ENCODE results near the gene MTMR10.

Gene MTMR10

GRCh38 chr15:31024979-31025378 lies 33.6 kb upstream of the MTMR10 start:
- H3K27me3 ChIP-seq (ENCODE audit: insufficient read depth, low read length), result no peaks in the 10 kb centered on the region
- no peaks in the 10 kb centered on the region for H3K36me3 ChIP-seq (ENCODE audit: insufficient read depth, low read depth, low read length)
- H3K9me3 ChIP-seq (ENCODE audit: insufficient read depth, low read depth, low read length), result no peaks in the 10 kb centered on the region
- no peak overlapping the region for H3K4me3 ChIP-seq (ENCODE audit: low read length)
- no peak overlapping the region for H3K9ac ChIP-seq (ENCODE audit: low read depth, low read length)
- H3K27ac ChIP-seq (ENCODE audit: low read length), result no peak overlapping the region
- peaks cover 9% of the 10 kb centered on the region; the same call in 1 of the 2 replicates for H3K4me1 ChIP-seq (ENCODE audit: insufficient read depth, low read length)

DNA sequence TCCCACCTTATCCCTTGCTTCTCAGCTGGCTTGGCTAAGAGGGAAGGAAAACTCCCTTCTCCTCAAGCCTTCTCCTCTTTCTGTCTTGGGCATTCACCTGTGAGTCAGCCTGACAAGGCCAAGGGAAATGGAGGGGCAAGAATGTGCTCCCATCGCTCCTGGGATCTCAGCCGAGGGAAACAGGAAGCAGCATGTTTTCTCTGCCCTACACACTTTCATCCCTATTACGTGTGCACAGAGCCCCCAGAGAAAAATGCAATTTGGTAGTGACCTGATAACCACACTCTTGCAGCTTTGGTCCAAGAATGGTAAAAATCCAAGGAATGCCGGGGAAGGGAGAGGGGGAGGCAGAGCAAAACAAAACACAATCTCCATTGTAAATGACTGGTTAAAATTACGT lies 32.9 kb upstream of the MTMR10 start:
- Histone ChIP-seq H3K4me1 (ENCODE audit: insufficient read depth, low read length) (peaks cover 9% of the 10 kb centered on the region; the same call in 1 of the 2 replicates), H3K27me3 (ENCODE audit: insufficient read depth, low read length) (no peaks in the 10 kb centered on the region), H3K9ac (ENCODE audit: low read depth, low read length) (no peak overlapping the region), H3K36me3 (ENCODE audit: insufficient read depth, low read depth, low read length) (no peaks in the 10 kb centered on the region), H3K4me3 (ENCODE audit: low read length) (0 out of 2 replicates have a peak overlapping the region, but pooled peaks have one; percentile 7), H3K9me3 (ENCODE audit: insufficient read depth, low read depth, low read length) (no peaks in the 10 kb centered on the region), H3K27ac (ENCODE audit: low read length) (no peak overlapping the region)

DNA sequence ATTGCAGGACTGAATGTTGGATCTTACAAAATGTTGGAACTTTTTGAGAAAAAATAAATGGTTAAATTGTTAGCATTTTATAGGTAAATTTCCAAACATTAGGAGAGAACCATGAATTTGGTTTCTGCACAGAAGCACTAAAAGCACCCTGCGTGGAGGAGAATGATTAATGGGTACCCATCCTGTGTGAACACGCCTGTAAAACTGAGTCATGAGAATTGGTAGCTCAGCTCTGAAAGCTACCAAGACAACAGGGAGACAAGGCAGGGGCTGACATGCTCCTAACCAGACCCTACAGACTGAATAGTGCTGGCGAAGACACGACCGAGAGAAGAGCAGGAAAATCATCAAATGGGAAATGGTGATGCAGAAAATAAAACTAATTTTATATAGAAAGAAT lies 32.4 kb upstream of the MTMR10 start:
- no peaks in the 10 kb centered on the region for H3K36me3 ChIP-seq (ENCODE audit: insufficient read depth, low read depth, low read length)
- H3K27me3 ChIP-seq (ENCODE audit: insufficient read depth, low read length), result no peaks in the 10 kb centered on the region
- H3K4me3 ChIP-seq (ENCODE audit: low read length), result no peak overlapping the region
- H3K9ac ChIP-seq (ENCODE audit: low read depth, low read length), result no peak overlapping the region
- H3K27ac ChIP-seq (ENCODE audit: low read length), result no peak overlapping the region
- H3K4me1 ChIP-seq (ENCODE audit: insufficient read depth, low read length), result peaks cover 9% of the 10 kb centered on the region; the same call in 1 of the 2 replicates
- no peaks in the 10 kb centered on the region for H3K9me3 ChIP-seq (ENCODE audit: insufficient read depth, low read depth, low read length)

DNA sequence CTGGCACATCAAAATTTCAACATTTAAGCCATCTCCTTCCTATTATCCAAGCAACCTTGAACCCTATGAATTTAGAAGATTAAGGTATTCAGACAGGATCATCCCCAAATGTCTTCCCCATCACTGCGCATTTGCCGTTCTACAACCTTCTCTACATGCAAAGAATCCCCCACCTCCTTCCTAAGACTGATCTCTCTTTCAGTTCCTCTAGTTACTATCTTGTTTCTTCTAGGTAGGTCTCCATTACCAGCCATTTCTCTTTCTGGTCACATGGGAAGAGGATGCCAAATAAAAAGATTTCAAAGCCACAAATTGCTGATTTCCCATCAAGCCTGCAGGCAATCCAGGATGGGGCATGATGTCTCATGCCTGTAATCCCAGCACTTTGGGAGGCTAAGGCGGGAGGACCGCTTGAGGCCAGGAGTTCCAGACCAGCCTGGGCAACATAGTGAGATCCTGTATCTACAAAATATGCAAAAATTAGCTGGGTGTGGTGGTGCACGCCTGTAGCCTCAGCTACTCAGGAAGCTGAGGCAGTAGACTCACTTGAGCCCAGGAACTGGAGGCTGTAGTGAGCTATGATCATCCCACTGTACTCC lies 29.7 kb upstream of the MTMR10 start:
- Histone ChIP-seq H3K9ac (ENCODE audit: low read depth, low read length) (no peak overlapping the region), H3K27me3 (ENCODE audit: insufficient read depth, low read length) (no peaks in the 10 kb centered on the region), H3K4me3 (ENCODE audit: low read length) (no peak overlapping the region), H3K4me1 (ENCODE audit: insufficient read depth, low read length) (peaks cover 9% of the 10 kb centered on the region; the same call in 1 of the 2 replicates), H3K9me3 (ENCODE audit: insufficient read depth, low read depth, low read length) (no peaks in the 10 kb centered on the region), H3K27ac (ENCODE audit: low read length) (no peak overlapping the region), H3K36me3 (ENCODE audit: insufficient read depth, low read depth, low read length) (no peaks in the 10 kb centered on the region)

GRCh38 chr15:31020542-31020941 lies 29.1 kb upstream of the MTMR10 start:
- no peaks in the 10 kb centered on the region for H3K36me3 ChIP-seq (ENCODE audit: insufficient read depth, low read depth, low read length)
- H3K4me1 ChIP-seq (ENCODE audit: insufficient read depth, low read length), result peaks cover 9% of the 10 kb centered on the region; the same call in 1 of the 2 replicates
- H3K9me3 ChIP-seq (ENCODE audit: insufficient read depth, low read depth, low read length), result no peaks in the 10 kb centered on the region
- no peak overlapping the region for H3K27ac ChIP-seq (ENCODE audit: low read length)
- H3K27me3 ChIP-seq (ENCODE audit: insufficient read depth, low read length), result no peaks in the 10 kb centered on the region
- no peak overlapping the region for H3K9ac ChIP-seq (ENCODE audit: low read depth, low read length)
- H3K4me3 ChIP-seq (ENCODE audit: low read length), result no peak overlapping the region

DNA sequence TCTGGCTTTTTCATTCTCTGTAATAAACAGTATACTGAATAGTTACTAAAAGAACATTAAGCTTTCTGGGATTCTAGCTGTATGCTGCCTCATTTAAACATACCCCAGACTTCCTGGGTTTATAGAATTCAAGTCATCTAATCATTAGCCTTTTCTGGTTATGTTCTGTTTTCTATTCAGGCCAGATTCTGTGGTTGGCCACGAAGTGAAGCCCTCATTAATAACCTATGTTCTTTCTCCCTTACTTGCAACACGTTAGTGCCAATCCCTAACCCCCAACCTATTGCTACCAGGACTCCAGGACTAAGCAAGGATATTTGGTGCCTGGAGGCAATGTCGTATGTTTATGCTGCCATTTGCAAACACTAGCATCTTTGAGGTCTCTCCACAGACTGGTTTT lies 28.6 kb upstream of the MTMR10 start:
- no peaks in the 10 kb centered on the region for H3K9me3 ChIP-seq (ENCODE audit: insufficient read depth, low read depth, low read length)
- no peak overlapping the region for H3K9ac ChIP-seq (ENCODE audit: low read depth, low read length)
- no peaks in the 10 kb centered on the region for H3K36me3 ChIP-seq (ENCODE audit: insufficient read depth, low read depth, low read length)
- no peak overlapping the region for H3K4me3 ChIP-seq (ENCODE audit: low read length)
- peaks cover 9% of the 10 kb centered on the region; the same call in 1 of the 2 replicates for H3K4me1 ChIP-seq (ENCODE audit: insufficient read depth, low read length)
- H3K27ac ChIP-seq (ENCODE audit: low read length), result no peak overlapping the region
- H3K27me3 ChIP-seq (ENCODE audit: insufficient read depth, low read length), result no peaks in the 10 kb centered on the region

GRCh38 chr15:31017311-31017710 lies 25.9 kb upstream of the MTMR10 start:
- Histone ChIP-seq H3K4me1 (ENCODE audit: insufficient read depth, low read length) (peaks cover 10% of the 10 kb centered on the region), H3K9ac (ENCODE audit: low read depth, low read length) (no peak overlapping the region), H3K4me3 (ENCODE audit: low read length) (no peak overlapping the region), H3K27me3 (ENCODE audit: insufficient read depth, low read length) (no peaks in the 10 kb centered on the region), H3K36me3 (ENCODE audit: insufficient read depth, low read depth, low read length) (no peaks in the 10 kb centered on the region), H3K9me3 (ENCODE audit: insufficient read depth, low read depth, low read length) (peaks cover 8% of the 10 kb centered on the region), H3K27ac (ENCODE audit: low read length) (no peak overlapping the region)

DNA sequence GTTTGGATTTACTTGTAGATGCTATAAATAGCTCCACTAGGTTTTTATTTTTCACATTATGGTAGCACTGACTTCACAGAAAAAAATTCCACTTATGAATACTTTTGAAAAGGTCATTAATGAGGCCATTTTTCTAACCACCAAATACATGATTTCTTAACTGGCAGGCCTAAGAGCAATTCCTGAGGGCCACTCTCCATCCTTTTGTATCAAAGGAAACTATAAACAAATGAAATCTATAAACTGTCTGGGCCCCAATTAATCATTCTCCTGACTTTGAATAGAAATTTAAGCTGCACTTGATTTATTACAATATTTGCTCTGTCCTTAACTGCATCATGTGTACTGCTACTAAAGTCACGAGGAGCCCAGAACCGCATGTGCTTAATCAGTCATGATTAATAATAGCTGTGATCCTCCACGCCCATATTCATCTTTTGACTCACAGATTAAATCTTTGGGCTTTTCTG lies 25.1 kb upstream of the MTMR10 start:
- no peak overlapping the region for H3K27ac ChIP-seq (ENCODE audit: low read length)
- no peak overlapping the region for H3K9ac ChIP-seq (ENCODE audit: low read depth, low read length)
- H3K4me3 ChIP-seq (ENCODE audit: low read length), result no peak overlapping the region
- no peaks in the 10 kb centered on the region for H3K36me3 ChIP-seq (ENCODE audit: insufficient read depth, low read depth, low read length)
- H3K27me3 ChIP-seq (ENCODE audit: insufficient read depth, low read length), result no peaks in the 10 kb centered on the region
- H3K4me1 ChIP-seq (ENCODE audit: insufficient read depth, low read length), result peaks cover 10% of the 10 kb centered on the region
- peaks cover 12% of the 10 kb centered on the region for H3K9me3 ChIP-seq (ENCODE audit: insufficient read depth, low read depth, low read length)

DNA sequence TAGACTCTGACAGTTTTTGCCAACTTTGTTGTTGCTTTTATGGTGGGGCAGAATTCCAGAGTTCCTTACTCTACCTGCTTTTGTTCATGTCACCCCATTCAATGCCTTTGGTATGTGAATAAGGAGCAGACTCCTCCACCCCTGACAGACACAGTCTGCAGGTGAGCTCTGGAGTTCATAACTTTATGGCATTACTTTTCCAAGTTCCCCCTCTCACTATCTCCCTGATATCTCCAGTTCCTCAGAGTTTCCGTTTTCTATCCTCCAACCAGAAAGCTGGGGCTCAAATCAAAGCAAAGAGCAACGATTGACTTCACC lies 23.1 kb upstream of the MTMR10 start:
- no peaks in the 10 kb centered on the region for H3K36me3 ChIP-seq (ENCODE audit: insufficient read depth, low read depth, low read length)
- H3K27ac ChIP-seq (ENCODE audit: low read length), result no peak overlapping the region
- H3K9me3 ChIP-seq (ENCODE audit: insufficient read depth, low read depth, low read length), result peaks cover 12% of the 10 kb centered on the region
- no peaks in the 10 kb centered on the region for H3K27me3 ChIP-seq (ENCODE audit: insufficient read depth, low read length)
- no peak overlapping the region for H3K4me3 ChIP-seq (ENCODE audit: low read length)
- H3K4me1 ChIP-seq (ENCODE audit: insufficient read depth, low read length), result peaks cover 10% of the 10 kb centered on the region
- no peak overlapping the region for H3K9ac ChIP-seq (ENCODE audit: low read depth, low read length)

DNA sequence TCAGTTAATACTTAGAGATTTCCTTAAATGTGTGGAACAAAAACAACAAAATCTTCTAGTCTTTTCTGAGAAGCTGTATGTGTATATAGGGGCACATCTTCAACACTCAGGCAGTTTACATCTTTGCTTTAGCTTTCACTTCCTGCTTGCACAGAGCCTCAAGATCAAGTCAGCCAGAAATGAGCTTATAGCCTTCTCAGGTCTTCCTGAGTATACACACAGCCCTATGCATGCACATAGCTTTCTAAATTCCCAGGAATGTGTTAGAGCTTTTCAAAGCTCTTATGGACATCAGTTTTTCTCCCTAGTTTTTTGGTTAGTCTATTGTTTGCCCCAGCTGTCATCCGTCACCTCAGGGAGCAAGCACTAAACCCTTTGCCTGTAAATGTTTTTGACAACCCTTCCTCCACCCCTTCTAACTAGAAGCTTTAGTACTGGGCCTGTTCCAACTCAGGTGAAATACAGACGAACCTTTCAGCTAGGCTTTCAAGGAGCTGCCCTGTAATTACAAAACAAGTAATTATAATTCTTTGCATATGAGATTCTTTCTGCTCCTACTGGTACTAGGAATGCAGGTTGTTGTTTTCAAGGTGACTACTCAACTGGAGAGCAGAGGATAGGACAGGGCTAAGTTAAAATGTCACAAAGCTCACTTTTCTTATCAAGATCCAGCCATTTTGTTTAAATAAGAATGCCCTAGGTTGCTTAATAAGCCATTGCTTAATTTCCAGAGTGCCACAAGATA lies 22.6 kb upstream of the MTMR10 start:
- Histone ChIP-seq H3K4me3 (ENCODE audit: low read length) (no peak overlapping the region), H3K27ac (ENCODE audit: low read length) (no peak overlapping the region), H3K27me3 (ENCODE audit: insufficient read depth, low read length) (no peaks in the 10 kb centered on the region), H3K9ac (ENCODE audit: low read depth, low read length) (no peak overlapping the region), H3K36me3 (ENCODE audit: insufficient read depth, low read depth, low read length) (no peaks in the 10 kb centered on the region), H3K4me1 (ENCODE audit: insufficient read depth, low read length) (peaks cover 10% of the 10 kb centered on the region), H3K9me3 (ENCODE audit: insufficient read depth, low read depth, low read length) (peaks cover 12% of the 10 kb centered on the region)

DNA sequence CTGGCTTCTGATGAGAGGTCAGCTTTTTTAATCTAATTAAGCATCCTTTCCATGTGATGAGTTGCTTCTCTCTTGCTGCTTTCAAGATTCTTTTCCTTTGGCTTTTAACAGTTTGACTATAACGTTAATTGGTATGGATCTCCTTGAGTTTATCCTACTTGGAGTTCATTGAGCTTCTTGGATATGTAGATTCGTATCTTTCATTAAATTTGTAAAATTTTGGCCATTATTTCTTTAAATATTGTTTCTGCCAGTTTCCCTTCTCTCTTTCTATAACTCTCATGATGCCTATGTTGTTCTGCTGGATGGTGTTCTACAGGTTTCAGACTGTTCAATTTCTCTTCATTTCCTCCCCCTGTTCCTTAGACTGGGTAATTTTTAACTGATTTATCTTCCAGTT lies 21.0 kb upstream of the MTMR10 start:
- Histone ChIP-seq H3K27ac (ENCODE audit: low read length) (no peak overlapping the region), H3K4me3 (ENCODE audit: low read length) (no peak overlapping the region), H3K4me1 (ENCODE audit: insufficient read depth, low read length) (peaks cover 10% of the 10 kb centered on the region), H3K27me3 (ENCODE audit: insufficient read depth, low read length) (no peaks in the 10 kb centered on the region), H3K36me3 (ENCODE audit: insufficient read depth, low read depth, low read length) (no peaks in the 10 kb centered on the region), H3K9me3 (ENCODE audit: insufficient read depth, low read depth, low read length) (peaks cover 12% of the 10 kb centered on the region), H3K9ac (ENCODE audit: low read depth, low read length) (no peak overlapping the region)

DNA sequence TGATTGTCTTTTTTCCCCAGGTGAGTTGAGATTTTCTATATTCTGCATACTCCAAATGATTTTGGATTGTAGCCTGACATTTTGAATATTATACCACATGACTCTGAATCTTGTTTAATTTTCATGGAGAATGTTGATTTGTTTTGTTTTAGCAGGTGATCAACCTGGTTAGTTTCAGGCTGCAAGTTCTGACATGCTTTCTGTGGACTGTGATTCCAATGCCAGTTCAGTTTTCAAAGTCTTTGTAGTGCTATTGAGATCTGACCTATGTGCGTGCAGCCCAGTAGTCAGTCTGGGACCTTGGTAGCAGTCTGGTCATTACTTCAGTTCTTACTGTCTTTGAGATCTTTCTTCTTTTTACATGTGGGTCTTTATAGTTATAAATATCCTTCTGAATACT lies 18.6 kb upstream of the MTMR10 start:
- no peaks in the 10 kb centered on the region for H3K27me3 ChIP-seq (ENCODE audit: insufficient read depth, low read length)
- H3K4me3 ChIP-seq (ENCODE audit: low read length), result no peak overlapping the region
- no peaks in the 10 kb centered on the region for H3K36me3 ChIP-seq (ENCODE audit: insufficient read depth, low read depth, low read length)
- no peak overlapping the region for H3K9ac ChIP-seq (ENCODE audit: low read depth, low read length)
- no peak overlapping the region for H3K27ac ChIP-seq (ENCODE audit: low read length)
- peaks cover 10% of the 10 kb centered on the region for H3K4me1 ChIP-seq (ENCODE audit: insufficient read depth, low read length)
- peaks cover 12% of the 10 kb centered on the region for H3K9me3 ChIP-seq (ENCODE audit: insufficient read depth, low read depth, low read length)

Measured in iPS-20b (cell line).